ENCODE data around the gene TMEM178B.

- TF ChIP-seq, protein P1, sequence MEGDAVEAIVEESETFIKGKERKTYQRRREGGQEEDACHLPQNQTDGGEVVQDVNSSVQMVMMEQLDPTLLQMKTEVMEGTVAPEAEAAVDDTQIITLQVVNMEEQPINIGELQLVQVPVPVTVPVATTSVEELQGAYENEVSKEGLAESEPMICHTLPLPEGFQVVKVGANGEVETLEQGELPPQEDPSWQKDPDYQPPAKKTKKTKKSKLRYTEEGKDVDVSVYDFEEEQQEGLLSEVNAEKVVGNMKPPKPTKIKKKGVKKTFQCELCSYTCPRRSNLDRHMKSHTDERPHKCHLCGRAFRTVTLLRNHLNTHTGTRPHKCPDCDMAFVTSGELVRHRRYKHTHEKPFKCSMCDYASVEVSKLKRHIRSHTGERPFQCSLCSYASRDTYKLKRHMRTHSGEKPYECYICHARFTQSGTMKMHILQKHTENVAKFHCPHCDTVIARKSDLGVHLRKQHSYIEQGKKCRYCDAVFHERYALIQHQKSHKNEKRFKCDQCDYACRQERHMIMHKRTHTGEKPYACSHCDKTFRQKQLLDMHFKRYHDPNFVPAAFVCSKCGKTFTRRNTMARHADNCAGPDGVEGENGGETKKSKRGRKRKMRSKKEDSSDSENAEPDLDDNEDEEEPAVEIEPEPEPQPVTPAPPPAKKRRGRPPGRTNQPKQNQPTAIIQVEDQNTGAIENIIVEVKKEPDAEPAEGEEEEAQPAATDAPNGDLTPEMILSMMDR (conservative IDR thresholded peaks at IDR 0.05 in 1 of 2, IDR thresholded peaks at IDR 0.05 in 1 of 2; ENCODE audit: extremely low read depth in 1 of 2, insufficient read depth in 1 of 2, low read depth in 1 of 2, low read length in 2 of 2) = no peak
- TF ChIP-seq EZH2 (IDR thresholded peaks at IDR 0.05; ENCODE audit: borderline replicate concordance, low read length) = no peak
These were observed 214.8 kb downstream of the TMEM178B start for GRCh38 chr7:141288626-141289025.
